ENCODE data around the gene TRIM31.
A peak's percentile ranks its signal among the peaks of the same experiment; 100 is the strongest.

The TRIM31 gene

GRCh38 chr6:30067460-30068139 lies 45.3 kb downstream of the TRIM31 start:
- no peak for TF ChIP-seq CTCF (conservative IDR thresholded peaks at IDR 0.05)
- H3K27ac ChIP-seq: peak overlapping the region; percentile 89

- TF ChIP-seq CTCF (conservative IDR thresholded peaks at IDR 0.05): no peak
- H3K27ac ChIP-seq: peak within 1 kb of the TSS; percentile 89
Observed at GRCh38 chr6:30066577-30067459, 46.1 kb downstream of the TRIM31 start, which contains the start of gene PPP1R11. Gene PPP1R11 (plus strand): TSS chr6:30067198. CDS start chr6:30067411, 213 bp downstream.

- TF ChIP-seq CTCF (conservative IDR thresholded peaks at IDR 0.05): no peak
- H3K27ac ChIP-seq: peak overlapping the region; percentile 89
Observed at GRCh38 chr6:30066082-30066481, 46.8 kb downstream of the TRIM31 start.

- TF ChIP-seq CTCF (conservative IDR thresholded peaks at IDR 0.05): no peak
Observed at GRCh38 chr6:30063315-30063714, 49.6 kb downstream of the TRIM31 start.

GRCh38 chr6:30062471-30063178 lies 50.3 kb downstream of the TRIM31 start:
- H3K27ac ChIP-seq: peak overlapping the region; percentile 90
- no peak for TF ChIP-seq CTCF (conservative IDR thresholded peaks at IDR 0.05)

More at GRCh38 chr6:30063315-30063714, 49.6 kb downstream of the TRIM31 start:
- peak overlapping the region; percentile 90; the same call in 1 of the 2 replicates for H3K27ac ChIP-seq

GRCh38 chr6:30061858-30062458 lies 50.9 kb downstream of the TRIM31 start:
- TF ChIP-seq CTCF (conservative IDR thresholded peaks at IDR 0.05): no peak
- peak overlapping the region; percentile 90 for H3K27ac ChIP-seq

All from VCaP (cell line).